IMR-90 (cell line): ENCODE results near the gene CRTC1. TPM values are rescaled to one million over a fixed set of nuclear protein-coding genes. Genes with fewer than 3 reads are reported as not detected.
A peak's percentile ranks its signal among the peaks of the same experiment; 100 is the strongest.

Source experiments
- ATAC-seq: fragments of 200-7000 bp; cut with Tn5 transposase; 2 replicates; pipeline ENCODE4 v1.9.1; 2020; ENCODE audit warnings: low read depth, mild to moderate bottlenecking, moderate library complexity
- BruUV-seq: library from RNA; stranded (reverse); fragments of 400-500 nt; replicated peaks from 2 replicates; lab custom pipeline; 2021; lab: Mats Ljungman, UMichigan
- CTCF ChIA-PET: fragments of 300-600 bp; formaldehyde crosslinking; extraction: SDS; loops from one replicate; lab custom pipeline; 2021; ENCODE audit warnings: antibody characterized with exemption; lab: Yijun Ruan, JAX
- POLR2A ChIA-PET: fragments of 300-600 bp; sonication (Branson Sonifier 250); formaldehyde crosslinking; loops from one replicate; lab custom pipeline; 2022; ENCODE audit warnings: antibody characterized with exemption; ENCODE audit not compliant: unreplicated experiment; lab: Charles Lee
- DNase-seq: peaks from one replicate; pipeline ENCODE4 v3.0.0; 2013
- H2AFZ ChIP-seq: replicated peaks from 2 replicates; pipeline ENCODE3; 2013; ENCODE audit warnings: low read length, mild to moderate bottlenecking; ENCODE audit not compliant: poor library complexity
- H2AK5ac ChIP-seq: 2 replicates; pipeline ENCODE4 v1.6.1; 2013; ENCODE audit warnings: low read depth, low read length, inconsistent platforms
- H2AK9ac ChIP-seq: replicated peaks from 2 replicates; pipeline ENCODE3; 2013; ENCODE audit warnings: mild to moderate bottlenecking, low read depth, low read length, moderate library complexity; ENCODE audit not compliant: poor library complexity
- H2BK120ac ChIP-seq: 2 replicates; pipeline ENCODE4 v1.6.1; 2013; ENCODE audit warnings: low read depth, low read length, inconsistent platforms
- H2BK15ac ChIP-seq: 3 replicates; pipeline ENCODE4 v1.6.1; 2013; ENCODE audit warnings: low read depth, low read length, inconsistent platforms
- H2BK20ac ChIP-seq: 2 replicates; pipeline ENCODE4 v1.6.1; 2013; ENCODE audit warnings: low read depth, mild to moderate bottlenecking, inconsistent platforms, low read length, moderate library complexity
- H2BK5ac ChIP-seq: 2 replicates; pipeline ENCODE4 v1.6.1; 2013; ENCODE audit warnings: mild to moderate bottlenecking, low read depth, low read length, inconsistent platforms; ENCODE audit not compliant: poor library complexity, severe bottlenecking
- H3K14ac ChIP-seq: replicated peaks from 2 replicates; pipeline ENCODE4 v1.6.1; 2013; ENCODE audit warnings: low read depth, low read length, inconsistent platforms
- H3K18ac ChIP-seq: 2 replicates; pipeline ENCODE4 v1.6.1; 2013; ENCODE audit warnings: low read depth, low read length, control low read depth
- H3K23ac ChIP-seq: 2 replicates; pipeline ENCODE4 v1.6.1; 2013; ENCODE audit warnings: low read depth, low read length, inconsistent platforms
- H3K27ac ChIP-seq: 2 replicates; pipeline ENCODE4 v1.5.1; 2013; ENCODE audit warnings: mild to moderate bottlenecking, control low read depth, low read length; ENCODE audit not compliant: insufficient read depth
- H3K27me3 ChIP-seq: 2 replicates; pipeline ENCODE4 v1.6.1; 2013; ENCODE audit warnings: low read length; ENCODE audit not compliant: control insufficient read depth, insufficient read depth
- H3K36me3 ChIP-seq: 2 replicates; pipeline ENCODE4 v1.6.1; 2013; ENCODE audit warnings: low read length, mixed read lengths; ENCODE audit not compliant: control insufficient read depth, insufficient read depth
- H3K4ac ChIP-seq: 2 replicates; pipeline ENCODE4 v1.6.1; 2013; ENCODE audit warnings: low read depth, low read length, inconsistent platforms
- H3K4me1 ChIP-seq: 2 replicates; pipeline ENCODE4 v1.6.1; 2013; ENCODE audit warnings: low read length, mixed read lengths; ENCODE audit not compliant: control insufficient read depth, insufficient read depth
- H3K4me2 ChIP-seq: 2 replicates; pipeline ENCODE4 v1.6.1; 2013; ENCODE audit warnings: low read depth, mild to moderate bottlenecking, control low read depth, low read length, moderate library complexity
- H3K4me3 ChIP-seq: 2 replicates; pipeline ENCODE4 v1.5.1; 2013; ENCODE audit warnings: low read depth, mild to moderate bottlenecking, control low read depth, low read length, moderate library complexity; ENCODE audit not compliant: insufficient read depth
- H3K56ac ChIP-seq: 2 replicates; pipeline ENCODE4 v1.6.1; 2013; ENCODE audit warnings: low read length, inconsistent platforms; ENCODE audit not compliant: insufficient read depth; ENCODE audit errors: extremely low read depth
- H3K79me1 ChIP-seq, 2 experiments: 2 replicates each; pipeline ENCODE4 v1.6.1; 2013; ENCODE audit warnings: low read length in 2 of 2, inconsistent platforms in 1 of 2, low read depth in 1 of 2
- H3K9ac ChIP-seq: 2 replicates; pipeline ENCODE4 v1.6.1; 2013; ENCODE audit warnings: low read depth, low read length, control low read depth
- H3K9me1 ChIP-seq: 2 replicates; pipeline ENCODE4 v1.6.1; 2013; ENCODE audit warnings: low read length, inconsistent platforms; ENCODE audit not compliant: insufficient read depth
- H3K9me3 ChIP-seq: 2 replicates; pipeline ENCODE4 v1.6.1; 2013; ENCODE audit warnings: low read length; ENCODE audit not compliant: control insufficient read depth, insufficient read depth
- H4K20me1 ChIP-seq: 2 replicates; pipeline ENCODE4 v1.6.1; 2013; ENCODE audit warnings: low read length, inconsistent platforms; ENCODE audit not compliant: insufficient read depth
- H4K5ac ChIP-seq: 2 replicates; pipeline ENCODE4 v1.6.1; 2013; ENCODE audit warnings: mild to moderate bottlenecking, low read depth, low read length, control low read depth
- H4K8ac ChIP-seq, 2 experiments: 2 replicates each; pipeline ENCODE4 v1.6.1; 2013; ENCODE audit warnings: low read depth in 2 of 2, low read length in 2 of 2, control low read depth in 1 of 2, inconsistent platforms in 1 of 2
- H4K91ac ChIP-seq: 2 replicates; pipeline ENCODE4 v1.6.1; 2013; ENCODE audit warnings: low read depth, low read length, inconsistent platforms; ENCODE audit not compliant: insufficient read depth
- BHLHE40 ChIP-seq: fragments of 150-350 bp; IDR thresholded peaks from 2 replicates; pipeline ENCODE4 v1.6.1; 2016; ENCODE audit warnings: mild to moderate bottlenecking, low read depth, low read length
- CEBPB ChIP-seq: IDR thresholded peaks from 2 replicates; pipeline ENCODE4 v1.6.1; 2012; ENCODE audit warnings: low read depth, low read length, improper control_type of control experiment
- CHD1 ChIP-seq: IDR thresholded peaks from 2 replicates; pipeline ENCODE4 v1.6.1; 2012; ENCODE audit warnings: low read depth, low read length, improper control_type of control experiment
- ELK1 ChIP-seq: fragments of 150-350 bp; IDR thresholded peaks from 2 replicates; pipeline ENCODE4 v1.6.1; 2016; ENCODE audit warnings: low read depth, mild to moderate bottlenecking, low read length, moderate library complexity, borderline replicate concordance
- FOS ChIP-seq: fragments of 150-350 bp; IDR thresholded peaks from 2 replicates; pipeline ENCODE4 v1.6.1; 2016; ENCODE audit warnings: low read depth, low read length
- MAFK ChIP-seq: IDR thresholded peaks from 2 replicates; pipeline ENCODE4 v1.6.1; 2012; ENCODE audit warnings: low read depth, low read length, improper control_type of control experiment
- MAZ ChIP-seq: IDR thresholded peaks from 2 replicates; pipeline ENCODE4 v1.6.1; 2012; ENCODE audit warnings: low read depth, mild to moderate bottlenecking, low read length, improper control_type of control experiment, moderate library complexity, borderline replicate concordance
- MXI1 ChIP-seq: IDR thresholded peaks from 2 replicates; pipeline ENCODE4 v1.6.1; 2012; ENCODE audit warnings: low read depth, mild to moderate bottlenecking, low read length, moderate library complexity, borderline replicate concordance
- NFE2L2 ChIP-seq: fragments of 150-350 bp; IDR thresholded peaks from 2 replicates; pipeline ENCODE4 v1.6.1; 2016; ENCODE audit warnings: low read depth, mild to moderate bottlenecking, low read length
- POLR2A ChIP-seq: IDR thresholded peaks from 2 replicates; pipeline ENCODE4 v1.6.1; 2012; ENCODE audit warnings: mild to moderate bottlenecking, low read depth, low read length
- RAD21 ChIP-seq: IDR thresholded peaks from 2 replicates; pipeline ENCODE4 v1.6.1; 2012; ENCODE audit warnings: low read length, improper control_type of control experiment
- RCOR1 ChIP-seq: IDR thresholded peaks from 2 replicates; pipeline ENCODE4 v1.6.1; 2012; ENCODE audit warnings: mild to moderate bottlenecking, low read length, improper control_type of control experiment; ENCODE audit not compliant: insufficient replicate concordance
- RFX5 ChIP-seq: IDR thresholded peaks from 2 replicates; pipeline ENCODE4 v1.8.0; 2012; ENCODE audit warnings: low read depth, mild to moderate bottlenecking, low read length, moderate library complexity
- SMC3 ChIP-seq: fragments of 150-350 bp; IDR thresholded peaks from 2 replicates; pipeline ENCODE4 v1.6.1; 2016; ENCODE audit warnings: low read depth, mild to moderate bottlenecking, antibody characterized with exemption, low read length, moderate library complexity
- USF2 ChIP-seq: fragments of 150-350 bp; IDR thresholded peaks from 2 replicates; pipeline ENCODE4 v1.6.1; 2017; ENCODE audit warnings: mild to moderate bottlenecking, antibody characterized with exemption, low read length, low read depth
- WGBS, 2 experiments: methylation state at CpG; one replicate each; pipeline versions ENCODE4 v1.1.5 to v1.1.7; 2013; ENCODE audit warnings: missing lambda C conversion rate in 2 of 2; ENCODE audit not compliant: insufficient read length in 1 of 2; ENCODE audit errors: extremely low coverage in 2 of 2; 5-methylcytosine and 5-hydroxymethylcytosine counted together
- dilution Hi-C: fragments of 300-500 bp; cut with HindIII; formaldehyde crosslinking; loops from one replicate; pipeline ENCODE4 v1.14.3; 2018; ENCODE audit warnings: low sequenced_read_pairs; ENCODE audit not compliant: unreplicated experiment
- in situ Hi-C: fragments of 300-500 bp; cut with MboI; formaldehyde crosslinking; loops from 3 replicates; pipeline ENCODE4 v1.14.3; 2019; ENCODE audit warnings: low sequenced_read_pairs, inconsistent platforms, mixed read lengths
- intact Hi-C: fragments of 100-400 bp; cut with micrococcal nuclease; formaldehyde crosslinking; loops from 2 replicates; pipeline ENCODE4 v1.10.0; 2022
- polyA plus RNA-seq, 3 experiments: library from polyadenylated mRNA; depleted of rRNA; stranded (reverse); fragments of >200 nt; gene quantifications; 2 replicates each; pipeline ENCODE4 v1.2.3, GENCODE V29; 2012; ENCODE audit warnings: low replicate concordance in 1 of 3
- total RNA-seq: library from RNA; depleted of rRNA; stranded (reverse); fragments of >200 nt; gene quantifications from 2 replicates; pipeline ENCODE4 v1.2.3, GENCODE V29; 2012
- TF ChIP-seq, protein P1 (sequence below): conservative IDR thresholded peaks from 2 replicates; pipeline ENCODE4 v1.5.1; 2012; ENCODE audit warnings: mild to moderate bottlenecking, low read depth, low read length, improper control_type of control experiment

The CRTC1 gene
- total and polyA plus RNA-seq, 2 of the 4 experiments (the other 2 are of a cell fraction): 0.18 to 5.7 TPM

- no peak for ATAC-seq
- H4K20me1 ChIP-seq: peaks cover 3% of the 10 kb centered on the region; the same call in 1 of the 2 replicates
- WGBS, 2 experiments: 100% methylated on average over 2 of the region's 11 CpGs; no CpG with 5 or more reads in 1 of the 2 experiments
- H4K5ac ChIP-seq: no peak overlapping the region
- H2AK5ac ChIP-seq: peak overlapping the region; percentile 23; the same call in 1 of the 2 replicates
- H3K4me2 ChIP-seq: peak overlapping the region; percentile 36; the same call in 1 of the 2 replicates
- H2BK5ac ChIP-seq: no peak overlapping the region
- no peak overlapping the region for H4K91ac ChIP-seq
- H2BK120ac ChIP-seq: peak overlapping the region; percentile 57
- H4K8ac ChIP-seq: no peak overlapping the region
- peak overlapping the region; percentile 73; the same call in 1 of the 2 replicates for H2BK20ac ChIP-seq
- DNase-seq: no peak
- no peaks in the 10 kb centered on the region for H3K9me1 ChIP-seq
- CTCF ChIA-PET: no interaction called here
- in situ Hi-C loops (no loop called here), dilution Hi-C loops (no loop called here), intact Hi-C loops (loop anchor here (10.0 kb wide), 2 partner anchors 175 to 215 kb away; no protein-coding TSS in a partner anchor)
- no peak overlapping the region for H3K14ac ChIP-seq
- POLR2A ChIA-PET: no interaction called here
- no peaks in the 10 kb centered on the region for H3K27me3 ChIP-seq
- BruUV-seq: no TSS peak
- no peak overlapping the region for H3K18ac ChIP-seq
- TF ChIP-seq, protein P1, sequence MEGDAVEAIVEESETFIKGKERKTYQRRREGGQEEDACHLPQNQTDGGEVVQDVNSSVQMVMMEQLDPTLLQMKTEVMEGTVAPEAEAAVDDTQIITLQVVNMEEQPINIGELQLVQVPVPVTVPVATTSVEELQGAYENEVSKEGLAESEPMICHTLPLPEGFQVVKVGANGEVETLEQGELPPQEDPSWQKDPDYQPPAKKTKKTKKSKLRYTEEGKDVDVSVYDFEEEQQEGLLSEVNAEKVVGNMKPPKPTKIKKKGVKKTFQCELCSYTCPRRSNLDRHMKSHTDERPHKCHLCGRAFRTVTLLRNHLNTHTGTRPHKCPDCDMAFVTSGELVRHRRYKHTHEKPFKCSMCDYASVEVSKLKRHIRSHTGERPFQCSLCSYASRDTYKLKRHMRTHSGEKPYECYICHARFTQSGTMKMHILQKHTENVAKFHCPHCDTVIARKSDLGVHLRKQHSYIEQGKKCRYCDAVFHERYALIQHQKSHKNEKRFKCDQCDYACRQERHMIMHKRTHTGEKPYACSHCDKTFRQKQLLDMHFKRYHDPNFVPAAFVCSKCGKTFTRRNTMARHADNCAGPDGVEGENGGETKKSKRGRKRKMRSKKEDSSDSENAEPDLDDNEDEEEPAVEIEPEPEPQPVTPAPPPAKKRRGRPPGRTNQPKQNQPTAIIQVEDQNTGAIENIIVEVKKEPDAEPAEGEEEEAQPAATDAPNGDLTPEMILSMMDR: no peak
- TF ChIP-seq CHD1 (no peak), RFX5 (no peak), MAFK (no peak), MAZ (no peak), ELK1 (no peak), USF2 (no peak), NFE2L2 (no peak), SMC3 (no peak), BHLHE40 (no peak), RCOR1 (no peak), FOS (no peak), CEBPB (no peak), RAD21 (no peak), POLR2A (no peak), MXI1 (no peak)
- H2AFZ ChIP-seq: peak overlapping the region; percentile 78
- H3K79me1 ChIP-seq: peaks cover 0 to 5% of the 10 kb centered on the region in 2 experiments; a peak in 2 of 4 replicates
- no peak overlapping the region for H3K9ac ChIP-seq
- H2BK15ac ChIP-seq: no peak overlapping the region
- H3K4me1 ChIP-seq: peaks cover 13% of the 10 kb centered on the region
- H3K36me3 ChIP-seq: peaks cover 23% of the 10 kb centered on the region
- H3K4ac ChIP-seq: peak overlapping the region; percentile 39; the same call in 1 of the 2 replicates
- no peak overlapping the region for H3K23ac ChIP-seq
- H3K4me3 ChIP-seq: no peak overlapping the region
- peak overlapping the region; percentile 78 for H2AK9ac ChIP-seq
- H3K27ac ChIP-seq: no peak overlapping the region; the same call in 1 of the 2 replicates
- H3K9me3 ChIP-seq: 0 out of 2 replicates have a peak, but pooled peaks cover 2% of the 10 kb centered on the region
- H3K56ac ChIP-seq: no peak overlapping the region
Measured at GRCh38 chr19:18669883-18670282, 13.6 kb upstream of the CRTC1 start.
